HepG2 (cell line): ENCODE data around the gene TXN2. TPM values are rescaled to one million over a fixed set of nuclear protein-coding genes. Genes with fewer than 3 reads are reported as not detected.
A peak's percentile ranks its signal among the peaks of the same experiment; 100 is the strongest.

Experiments
- ATAC-seq: fragments of 200-7000 bp; cut with Tn5 transposase; 3 replicates; pipeline ENCODE4 v1.9.1; 2020; ENCODE audit warnings: mild to moderate bottlenecking, moderate library complexity
- BruUV-seq: library from RNA; stranded (reverse); fragments of 400-500 nt; replicated peaks from 2 replicates; lab custom pipeline; 2021; lab: Mats Ljungman, UMichigan
- CTCF ChIA-PET: fragments of 300-600 bp; formaldehyde crosslinking; extraction: SDS; loops from one replicate; lab custom pipeline; 2021; ENCODE audit warnings: low total read pairs, inconsistent platforms, low intra/inter-chr PET ratio; lab: Yijun Ruan, JAX
- POLR2A ChIA-PET: fragments of 350-600 bp; sonication (Branson Sonifier 250); formaldehyde crosslinking; loops from one replicate; lab custom pipeline; 2020; ENCODE audit warnings: antibody characterized with exemption, inconsistent platforms; lab: Yijun Ruan, JAX
- DNase-seq: peaks from one replicate; pipeline ENCODE4 v3.0.0-alpha.2; 2015; ENCODE audit warnings: low spot score
- FAIRE-seq: peaks from 3 replicates; lab custom pipeline; 2011; peaks lifted over from hg19 to GRCh38; lab: Jason Lieb, UNC
- H2AFZ ChIP-seq: one replicate; pipeline ENCODE4 v1.6.1; 2011; ENCODE audit warnings: low read length, inconsistent platforms
- H3K27ac ChIP-seq: fragments of 300-600 bp; 3 replicates; pipeline ENCODE4 v1.8.0; 2011; ENCODE audit warnings: mixed run types, mild to moderate bottlenecking, mixed read lengths, low read length, inconsistent platforms; ENCODE audit not compliant: insufficient read depth; ENCODE audit errors: extremely low read length
- H3K27me3 ChIP-seq, 2 experiments: fragments of 200-600 bp in 1 of 2; 2 replicates in 1 of 2; 3 replicates in 1 of 2; pipeline versions ENCODE4 v1.6.0 to v1.8.0; 2011; ENCODE audit warnings: low read length in 2 of 2, mild to moderate bottlenecking in 2 of 2, moderate library complexity in 2 of 2, inconsistent platforms in 1 of 2; ENCODE audit not compliant: insufficient read depth in 2 of 2, control insufficient read depth in 1 of 2
- H3K36me3 ChIP-seq, 2 experiments: fragments of 200-600 bp in 1 of 2; replicated peaks in 1 of 2; 2 replicates in 1 of 2; 3 replicates in 1 of 2; pipeline versions ENCODE4 v1.5.1 to v1.8.0; 2011; ENCODE audit warnings: low read length in 2 of 2, inconsistent platforms in 1 of 2; ENCODE audit not compliant: insufficient read depth in 2 of 2, control insufficient read depth in 1 of 2
- H3K4me1 ChIP-seq: 2 replicates; pipeline ENCODE4 v1.5.1; 2012; ENCODE audit warnings: low read length, inconsistent platforms; ENCODE audit not compliant: insufficient read depth
- H3K4me2 ChIP-seq: 2 replicates; pipeline ENCODE4 v1.6.0; 2011; ENCODE audit warnings: low read depth, low read length, inconsistent platforms
- H3K4me3 ChIP-seq, 3 experiments: fragments of 200-600 bp in 1 of 3; sonication (generic), shearing (Covaris generic) in 1 of 3; replicated peaks in 1 of 3; 2 replicates each; pipeline ENCODE4 v1.5.1; 2011 to 2016; ENCODE audit warnings: low read length in 3 of 3, inconsistent platforms in 2 of 3, low read depth in 2 of 3, mild to moderate bottlenecking in 2 of 3, control low read depth in 1 of 3, mixed read lengths in 1 of 3; ENCODE audit not compliant: insufficient read depth in 1 of 3
- H3K79me2 ChIP-seq: one replicate; pipeline ENCODE4 v1.6.1; 2011; ENCODE audit warnings: low read length, inconsistent platforms; ENCODE audit not compliant: insufficient read depth
- H3K9ac ChIP-seq: 2 replicates; pipeline ENCODE4 v1.6.0; 2011; ENCODE audit warnings: mild to moderate bottlenecking, low read depth, low read length, inconsistent platforms; ENCODE audit not compliant: insufficient read depth
- H3K9me3 ChIP-seq: 2 replicates; pipeline ENCODE4 v1.5.1; 2012; ENCODE audit warnings: mild to moderate bottlenecking, low read length
- H4K20me1 ChIP-seq: 2 replicates; pipeline ENCODE4 v1.6.0; 2011; ENCODE audit warnings: inconsistent platforms, mild to moderate bottlenecking, low read length, moderate library complexity; ENCODE audit not compliant: insufficient read depth
- ETS1 ChIP-seq: sonication (generic); formaldehyde crosslinking; IDR thresholded peaks from 2 replicates; pipeline ENCODE4 v1.4.0; 2020; ENCODE audit warnings: missing genetic modification reagents
- RCOR2 ChIP-seq: IDR thresholded peaks from 2 replicates; pipeline ENCODE4 v1.6.1; 2016; ENCODE audit warnings: missing biosample characterization, missing genetic modification reagents
- SMYD3 ChIP-seq: sonication (generic); formaldehyde crosslinking; IDR thresholded peaks from 2 replicates; pipeline ENCODE4 v1.8.1; 2023; ENCODE audit warnings: mild to moderate bottlenecking, missing genetic modification reagents
- ZFP91 ChIP-seq: sonication (generic); formaldehyde crosslinking; IDR thresholded peaks from 2 replicates; pipeline ENCODE4 v1.9.0; 2022; ENCODE audit warnings: missing genetic modification reagents, mild to moderate bottlenecking, borderline replicate concordance
- ZMYM3 ChIP-seq: sonication (generic); formaldehyde crosslinking; IDR thresholded peaks from 2 replicates; pipeline ENCODE4 v1.5.1; 2020; ENCODE audit warnings: mild to moderate bottlenecking, missing genetic modification reagents
- ZNF768 ChIP-seq: sonication (generic); formaldehyde crosslinking; IDR thresholded peaks from 2 replicates; pipeline ENCODE4 v1.4.0; 2020; ENCODE audit warnings: missing genetic modification reagents
- WGBS: methylation state at CpG from one replicate; pipeline ENCODE4 v1.1.6; 2017; ENCODE audit warnings: low lambda C conversion rate; 5-methylcytosine and 5-hydroxymethylcytosine counted together
- in situ Hi-C: cut with HindIII; loops from 2 replicates; pipeline ENCODE4 v1.10.0; 2017; ENCODE audit warnings: low pct_unique_long_range_greater_than_20kb; ENCODE audit not compliant: extremely low pct_ligation_motif_present
- intact Hi-C: fragments of 100-400 bp; cut with micrococcal nuclease; formaldehyde crosslinking; loops from one replicate; pipeline ENCODE4 v1.10.0; 2022; ENCODE audit not compliant: unreplicated experiment
- polyA plus RNA-seq, 8 experiments: library from polyadenylated mRNA; depleted of rRNA in 3 of 8; stranded (reverse) in 7 of 8; unstranded in 1 of 8; fragments of >200 nt; fragmentation: Illumina TruSeq in 4 of 8; extraction: Trizol in 4 of 8; gene quantifications; 2 replicates each; pipeline versions ENCODE4 v1.2.1 to v1.2.3, GENCODE V29; 2011 to 2016; ENCODE audit warnings: low read depth in 4 of 8, missing spikeins in 1 of 8, mixed read lengths in 1 of 8; ENCODE audit not compliant: insufficient read depth in 1 of 8
- total RNA-seq, 5 experiments: library from RNA; depleted of rRNA; stranded (reverse); fragments of >200 nt; fragmentation: Illumina TruSeq; extraction: Trizol; gene quantifications; 2 replicates each; pipeline ENCODE4 v1.2.3, GENCODE V29; 2016; ENCODE audit warnings: low read depth in 1 of 5

The TXN2 gene
- total and polyA plus RNA-seq, 2 of the 13 experiments (the other 11 are each of a cell fraction or from before 2014, with no cell fraction given), result 41.4 to 109 TPM

DNA sequence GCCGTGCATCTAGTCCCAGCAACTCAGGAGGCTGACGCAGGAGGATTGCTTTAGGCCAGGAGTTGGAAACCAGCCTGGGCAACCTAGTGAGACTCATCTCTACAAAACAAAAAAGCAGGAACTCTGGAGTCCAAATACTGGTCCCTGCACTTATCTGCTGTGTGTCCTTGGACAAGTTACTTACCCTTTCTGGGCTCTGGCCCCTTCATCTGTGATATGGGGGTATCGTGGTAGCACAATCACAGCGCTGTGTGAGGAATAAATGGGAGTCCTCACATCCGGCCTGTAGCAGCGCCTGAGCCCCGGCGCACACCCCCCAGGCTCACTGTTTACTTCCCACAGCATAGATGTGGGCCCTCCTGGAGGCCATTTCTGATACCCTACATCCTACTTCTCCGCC, 49.5 kb downstream of the TXN2 start:
- CTCF ChIA-PET, result no interaction called here
- Histone ChIP-seq H3K27me3 (no peaks in the 10 kb centered on the region), H3K36me3 (no peaks in the 10 kb centered on the region), H3K27ac (no peak overlapping the region), H3K4me3 (no peak overlapping the region), H3K4me2 (peak overlapping the region; percentile 83; the same call in 1 of the 2 replicates), H3K9ac (peak overlapping the region; percentile 39; the same call in 1 of the 2 replicates), H2AFZ (no peak overlapping the region), H3K9me3 (no peaks in the 10 kb centered on the region), H3K4me1 (peaks cover 71% of the 10 kb centered on the region), H4K20me1 (no peaks in the 10 kb centered on the region), H3K79me2 (no peaks in the 10 kb centered on the region)
- no peak for DNase-seq
- TF ChIP-seq ZNF768 (CRISPR knock-in tag) (peak; percentile 98), SMYD3 (CRISPR knock-in tag) (no peak), ZMYM3 (CRISPR knock-in tag) (peak; percentile 86), ETS1 (CRISPR knock-in tag) (no peak), RCOR2 (CRISPR knock-in tag) (0 out of 2 replicates have a peak, but pooled peaks have one; percentile 11), ZFP91 (CRISPR knock-in tag) (0 out of 2 replicates have a peak, but pooled peaks have one; percentile 4)
- in situ Hi-C loops (no loop called here), intact Hi-C loops (no loop called here)
- FAIRE-seq, result no peak
- ATAC-seq, result no peak
- POLR2A ChIA-PET, result interaction anchor here (0.6 to 4.4 kb wide), 6 partner anchors 11 to 44 kb away, joined by 3 to 151 read pairs (median 8); partner anchors contain the start of gene MYH9
- BruUV-seq, result no TSS peak
- 91% methylated on average over 9 of the region's 9 CpGs for WGBS
